Right ventricle myocardium superior (tissue), 1 donor: ENCODE data around the gene PGGT1B. TPM values are rescaled to one million over a fixed set of nuclear protein-coding genes. Genes with fewer than 3 reads are reported as not detected.
"Not testable (repeated sequence)": the region's sequence is repeated elsewhere in the genome, so short reads cannot be mapped to it uniquely, and the experiment has no call there.

Experiments
- ATAC-seq: fragments of 200-7000 bp; cut with Tn5 transposase; one replicate; pipeline ENCODE4 v1.9.1; 2020; ENCODE audit warnings: mild to moderate bottlenecking; ENCODE audit not compliant: poor library complexity
- DNase-seq: peaks from one replicate; pipeline ENCODE4 v3.0.0-alpha.2; 2020
- intact Hi-C: fragments of 100-400 bp; cut with DNase I; formaldehyde crosslinking; loops from one replicate; pipeline ENCODE4 v1.11.2; 2022
- total RNA-seq: library from RNA; stranded (reverse); fragmentation: NEBNext Ultra II Directional; extraction: Animal tissue kit (Norgen Biotek cat#: 25700); gene quantifications from one replicate; pipeline ENCODE4 v1.2.1, GENCODE V29; 2021
- donor health status: DM: no; HTN: yes; CAD: no; lungs with severe emphysema.

The PGGT1B gene
- total RNA-seq, 1 donor from 2014 or later: 23.6 TPM

GRCh38 chr5:115265220-115265619 lies 2.5 kb upstream of the PGGT1B start:
- ATAC-seq (no peak), DNase-seq (no peak)
- intact Hi-C loops: no loop called here

- ATAC-seq (no peak), DNase-seq (no peak)
- intact Hi-C loops: no loop called here
Observed at GRCh38 chr5:115264786-115265185, 2.1 kb upstream of the PGGT1B start.

- intact Hi-C loops: no loop called here
- ATAC-seq: no peak
- no peak for DNase-seq
Observed at GRCh38 chr5:115263078-115263380, 352 bp upstream of the PGGT1B start.

GRCh38 chr5:115262011-115262320 lies 711 bp downstream of the PGGT1B start:
- ATAC-seq (peak; percentile 30), DNase-seq (no peak)
- intact Hi-C loops: no loop called here

- intact Hi-C loops: no loop called here
- ATAC-seq: no peak
Observed at GRCh38 chr5:115260248-115260647, 2.4 kb downstream of the PGGT1B start.

GRCh38 chr5:115257981-115258380 lies 4.7 kb downstream of the PGGT1B start:
- intact Hi-C loops: no loop called here
- ATAC-seq (no peak), DNase-seq (no peak)

More at GRCh38 chr5:115260248-115260647, 2.4 kb downstream of the PGGT1B start:
- no peak for DNase-seq

GRCh38 chr5:115249379-115249778 lies 13.3 kb downstream of the PGGT1B start:
- ATAC-seq, DNase-seq, intact Hi-C loops: not testable (repeated sequence)

- intact Hi-C loops: no loop called here
- DNase-seq (no peak), ATAC-seq (peak; percentile 61)
Observed at GRCh38 chr5:115246361-115246991, 16.2 kb downstream of the PGGT1B start.

GRCh38 chr5:115243412-115243811 lies 19.3 kb downstream of the PGGT1B start:
- intact Hi-C loops: loop anchor here (5.0 kb wide), 1 partner anchor 146 kb away; no protein-coding TSS in a partner anchor
- ATAC-seq (no peak), DNase-seq (no peak)

GRCh38 chr5:115241881-115242642 lies 20.6 kb downstream of the PGGT1B start:
- intact Hi-C loops: loop anchor here (5.0 kb wide), 1 partner anchor 145 kb away; no protein-coding TSS in a partner anchor
- DNase-seq: no peak
- ATAC-seq: no peak

GRCh38 chr5:115237066-115237465 lies 25.6 kb downstream of the PGGT1B start:
- intact Hi-C loops: no loop called here
- no peak for DNase-seq
- no peak for ATAC-seq

- intact Hi-C loops: no loop called here
Observed at GRCh38 chr5:115236599-115236998, 26.1 kb downstream of the PGGT1B start.

GRCh38 chr5:115231598-115231997 lies 31.1 kb downstream of the PGGT1B start:
- intact Hi-C loops: no loop called here
- DNase-seq (no peak), ATAC-seq (no peak)

More at GRCh38 chr5:115236599-115236998, 26.1 kb downstream of the PGGT1B start:
- no peak for ATAC-seq
- no peak for DNase-seq

- no peak for DNase-seq
- no peak for ATAC-seq
- intact Hi-C loops: no loop called here
Observed at GRCh38 chr5:115229606-115230005, 33.1 kb downstream of the PGGT1B start.

GRCh38 chr5:115227281-115227680 lies 35.4 kb downstream of the PGGT1B start:
- ATAC-seq (no peak), DNase-seq (no peak)
- intact Hi-C loops: no loop called here

GRCh38 chr5:115214541-115214940 lies 48.1 kb downstream of the PGGT1B start:
- DNase-seq (no peak), ATAC-seq (no peak)
- intact Hi-C loops: no loop called here

GRCh38 chr5:115209279-115209678 lies 53.4 kb downstream of the PGGT1B start:
- ATAC-seq (peak; percentile 77), DNase-seq (no peak)
- intact Hi-C loops: no loop called here

- intact Hi-C loops: no loop called here
- no peak for DNase-seq
- no peak for ATAC-seq
Observed at GRCh38 chr5:115202952-115203351, 59.7 kb downstream of the PGGT1B start.

GRCh38 chr5:115196161-115196560 lies 66.5 kb downstream of the PGGT1B start:
- no peak for ATAC-seq
- DNase-seq: no peak
- intact Hi-C loops: no loop called here

GRCh38 chr5:115194676-115195075 lies 68.0 kb downstream of the PGGT1B start:
- ATAC-seq (no peak), DNase-seq (no peak)
- intact Hi-C loops: no loop called here
